GM19438 (cell line): ENCODE results near the gene SMYD3.
"Not testable (repeated sequence)": the region's sequence is repeated elsewhere in the genome, so short reads cannot be mapped to it uniquely, and the experiment has no call there.

Experiments used
- ATAC-seq: cut with Tn5 transposase; IDR thresholded peaks from one replicate; pipeline ENCODE4 v1.9.1; 2021; ENCODE audit warnings: low read depth; ENCODE audit not compliant: unreplicated experiment

Gene SMYD3

DNA sequence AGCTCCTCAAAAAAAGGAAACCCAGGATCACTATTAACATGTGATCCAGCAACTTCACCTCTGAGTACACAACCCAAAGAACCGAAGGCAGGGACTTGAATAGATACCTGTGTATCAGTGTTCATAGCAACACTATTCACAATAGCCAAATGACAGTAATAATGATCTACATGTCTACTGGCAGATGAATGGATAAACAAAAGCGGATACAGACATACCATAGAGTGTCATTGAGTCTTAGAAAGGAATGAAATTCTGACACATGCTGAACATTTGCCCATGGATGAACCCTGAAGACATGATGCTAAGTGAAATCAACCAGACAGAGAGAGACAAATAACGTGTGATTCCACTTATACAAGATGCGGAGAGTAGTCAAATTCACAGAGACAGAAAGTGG lies 788.1 kb downstream of the SMYD3 start:
- ATAC-seq: no peak

DNA sequence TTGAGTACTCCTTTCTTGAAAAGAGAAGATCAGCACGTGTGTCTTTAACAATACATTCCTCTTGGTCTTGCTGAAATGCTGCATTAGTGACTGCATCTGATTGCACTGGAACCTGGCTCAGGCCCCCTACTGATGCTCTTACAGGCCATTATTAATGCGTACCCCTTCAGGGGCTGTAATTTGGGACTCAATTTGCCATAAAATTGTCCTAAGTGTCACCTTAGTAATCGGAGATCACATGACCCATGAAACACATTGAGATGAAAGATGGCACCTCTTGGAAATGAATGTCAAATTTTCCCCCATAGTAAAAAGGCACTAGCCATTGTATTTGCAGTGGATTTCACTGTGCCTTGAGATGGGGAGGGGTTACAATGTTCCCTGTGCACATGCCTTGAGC lies 789.0 kb downstream of the SMYD3 start:
- no peak for ATAC-seq

DNA sequence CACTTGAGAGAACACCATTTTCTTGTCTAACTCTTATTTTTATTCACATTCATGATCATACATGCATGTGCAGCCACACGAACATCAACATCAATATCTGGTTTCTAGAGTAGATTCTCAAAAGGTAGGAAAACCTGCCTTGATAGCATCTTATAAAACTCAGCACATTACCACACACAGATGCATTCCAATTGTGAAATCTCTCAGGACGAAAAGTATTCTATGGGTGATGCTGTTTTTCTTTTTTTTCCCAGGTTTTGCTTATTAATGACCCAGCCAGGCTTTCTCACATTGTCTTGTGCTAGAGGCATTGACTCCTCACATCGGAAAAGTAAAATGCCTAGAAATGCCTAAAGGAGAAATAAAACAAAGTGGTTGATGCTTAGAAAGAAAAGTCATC lies 789.5 kb downstream of the SMYD3 start:
- ATAC-seq: no peak

- no peak for ATAC-seq
These were observed 790.5 kb downstream of the SMYD3 start for GRCh38 chr1:245716561-245716960.

DNA sequence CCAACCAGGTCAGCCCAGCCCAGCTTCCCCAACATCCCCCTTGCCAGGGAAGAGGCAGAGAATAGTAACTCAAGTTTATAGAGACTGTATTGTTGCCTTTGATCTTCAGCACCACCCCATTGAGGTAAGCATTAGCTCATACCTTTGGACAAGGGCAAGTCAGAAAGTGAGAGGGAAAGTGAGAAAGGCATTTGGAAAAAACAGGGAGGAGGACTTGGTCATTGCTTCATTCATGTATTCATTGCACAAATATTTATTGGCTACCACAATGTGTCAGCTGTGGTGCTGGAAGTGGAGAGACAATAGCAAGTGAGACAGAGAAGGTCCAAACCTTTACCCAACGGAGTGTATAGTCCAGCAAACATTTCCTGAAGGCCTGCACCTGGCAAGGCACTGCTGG lies 791.1 kb downstream of the SMYD3 start:
- no peak for ATAC-seq

GRCh38 chr1:245715291-245715701 lies 791.8 kb downstream of the SMYD3 start:
- no peak for ATAC-seq

GRCh38 chr1:245714027-245714426 lies 793.1 kb downstream of the SMYD3 start:
- not testable (repeated sequence) for ATAC-seq

DNA sequence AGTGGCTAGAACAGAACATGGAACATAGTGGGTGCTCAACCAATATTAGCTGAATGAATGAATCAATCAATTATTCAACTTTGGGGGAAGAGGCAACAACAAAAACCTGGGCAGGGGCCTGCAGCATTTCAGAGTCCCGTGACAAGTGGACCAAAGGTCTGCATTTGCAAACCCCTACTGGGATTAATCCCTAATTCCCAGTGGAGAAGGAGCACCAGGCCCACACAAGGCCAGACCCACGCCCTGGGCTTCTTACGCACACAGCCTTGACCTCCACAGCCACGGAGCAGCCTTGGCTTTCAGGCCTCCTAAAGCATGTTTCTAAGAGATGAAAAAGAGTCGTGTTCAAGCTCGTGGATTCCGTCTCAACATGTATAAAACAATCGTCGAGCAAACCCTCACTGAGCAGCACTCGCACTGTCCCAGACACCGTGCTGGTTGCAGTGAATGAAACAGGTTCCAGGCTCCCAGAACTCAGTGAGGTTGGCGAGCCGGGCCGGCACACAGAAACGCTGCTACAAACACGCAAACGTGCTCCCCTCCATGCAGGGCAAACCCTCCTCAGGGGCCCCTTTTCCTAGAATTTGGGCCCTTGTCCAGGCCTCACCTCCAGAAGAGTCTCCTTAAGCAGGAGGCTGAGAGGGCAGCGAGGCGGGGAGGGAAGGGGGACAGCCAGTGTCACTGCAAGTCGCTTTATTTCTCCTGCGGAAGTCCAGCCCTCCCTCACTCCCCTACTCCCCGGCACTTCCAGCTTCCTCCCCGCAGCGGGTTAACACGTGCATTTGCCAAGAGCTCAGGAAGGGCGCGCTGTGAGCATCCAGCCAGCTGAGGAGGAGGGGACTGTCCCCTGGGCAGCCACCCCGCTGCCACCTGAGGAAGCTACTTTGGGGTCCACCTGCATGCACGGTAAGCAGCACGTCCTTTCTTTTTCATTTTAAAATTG lies 795.8 kb downstream of the SMYD3 start:
- no peak for ATAC-seq

- no peak for ATAC-seq
These were observed 799.1 kb downstream of the SMYD3 start for GRCh38 chr1:245707941-245708340.

DNA sequence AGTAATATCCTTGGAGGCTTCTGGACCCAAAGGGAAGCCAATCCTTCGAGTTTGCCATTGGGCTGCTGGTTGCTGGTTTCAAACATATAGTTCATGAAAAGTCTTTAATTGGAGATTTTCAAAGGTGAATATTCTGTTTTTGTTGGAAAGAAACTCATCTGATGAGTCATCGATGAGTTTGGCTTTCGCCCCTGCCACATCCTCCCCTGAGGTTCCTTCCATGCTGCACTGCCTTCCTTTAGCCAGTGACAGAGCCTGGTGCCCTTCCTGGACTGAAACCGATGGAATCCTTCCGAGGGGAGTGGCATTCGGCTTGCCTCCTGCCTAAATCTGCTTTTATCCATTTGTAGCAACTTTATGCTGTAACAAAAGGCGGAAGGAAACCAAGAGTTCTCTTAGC lies 802.3 kb downstream of the SMYD3 start:
- no peak for ATAC-seq

DNA sequence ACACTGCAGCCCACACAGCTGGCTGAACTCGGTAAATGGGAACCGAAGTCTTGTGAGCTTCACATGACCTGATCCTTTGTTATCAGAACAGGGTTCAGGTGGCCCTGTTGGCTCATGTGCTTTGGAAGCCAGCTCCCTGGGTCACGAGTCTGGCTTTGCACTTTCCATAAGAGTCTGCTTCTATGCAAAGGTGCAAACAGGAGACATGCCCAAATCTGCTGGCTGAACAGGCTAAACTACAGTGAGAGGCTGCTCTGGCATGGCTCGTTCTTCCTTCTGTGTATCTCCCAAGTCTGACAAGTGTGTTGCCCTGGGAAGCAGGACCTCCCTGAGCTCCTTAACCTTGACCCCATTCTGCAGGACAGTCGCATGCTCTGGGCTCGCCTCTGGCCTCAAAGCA lies 802.7 kb downstream of the SMYD3 start:
- ATAC-seq: no peak

DNA sequence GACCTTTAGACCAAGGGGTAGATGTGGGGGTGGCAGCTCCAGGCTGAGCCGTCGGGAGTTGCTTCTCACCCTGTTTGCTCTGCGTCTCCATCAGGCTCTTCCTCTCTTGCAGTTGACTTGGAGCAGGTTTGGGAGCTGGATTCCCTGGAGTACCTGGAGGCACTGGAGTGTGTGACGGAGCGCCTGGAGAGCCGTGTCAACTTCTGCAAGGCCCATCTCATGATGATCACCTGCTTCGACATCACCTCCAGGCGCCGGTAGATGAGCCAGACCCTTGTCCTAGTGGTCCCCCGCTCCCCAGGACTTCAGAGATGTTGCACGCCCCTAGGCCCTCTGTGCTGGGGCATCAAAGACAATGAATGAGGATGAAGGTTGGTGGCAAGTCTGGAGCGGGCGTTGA lies 804.7 kb downstream of the SMYD3 start:
- no peak for ATAC-seq

DNA sequence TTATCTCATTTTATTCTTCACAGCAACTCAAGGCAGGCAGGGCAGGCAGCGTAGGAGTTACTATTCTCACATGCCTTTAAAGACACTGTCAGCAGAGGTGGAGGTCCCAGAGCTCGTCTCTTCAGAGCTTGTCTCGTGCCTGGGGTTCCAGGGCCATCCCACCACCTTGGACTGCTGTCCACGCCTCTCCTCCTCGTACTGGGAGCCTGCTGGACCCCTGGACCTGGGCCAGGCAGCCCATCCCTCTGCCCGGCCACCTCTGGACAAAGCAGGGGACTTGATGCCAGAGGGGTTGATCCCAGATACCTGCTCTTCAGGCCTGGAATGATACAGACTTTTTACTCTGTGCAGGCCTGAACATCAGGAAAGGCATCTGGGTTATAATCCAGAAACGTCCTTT lies 805.4 kb downstream of the SMYD3 start:
- no peak for ATAC-seq

DNA sequence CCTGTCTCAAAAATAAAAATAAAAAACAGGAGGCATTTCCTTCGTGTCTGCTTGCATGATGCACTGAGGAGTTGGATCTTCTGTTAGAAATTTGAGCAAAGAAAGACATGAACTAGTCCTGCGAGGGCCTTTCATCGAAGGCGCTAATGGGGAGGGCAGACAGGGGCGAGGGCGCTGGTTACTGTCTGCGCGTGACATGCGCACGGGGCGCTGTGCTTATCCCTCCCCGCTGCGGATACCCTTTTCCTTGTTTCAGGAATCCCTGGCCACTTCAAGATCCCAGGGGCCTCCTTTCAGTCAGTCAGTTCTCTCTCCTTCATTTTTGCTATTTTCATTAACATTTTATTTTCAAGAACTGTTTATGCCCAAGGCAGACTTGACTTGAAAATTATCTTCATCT lies 806.4 kb downstream of the SMYD3 start:
- no peak for ATAC-seq
